Endothelial cell of umbilical vein (primary cell): Measurements from ENCODE around the gene NKX6-2.

Experiments
- EZH2 ChIP-seq: IDR thresholded peaks from 2 replicates; pipeline ENCODE4 v1.6.1; 2012; ENCODE audit warnings: borderline replicate concordance, low read depth, mild to moderate bottlenecking, moderate library complexity, low read length, inconsistent platforms; ENCODE audit not compliant: severe bottlenecking
- FOS ChIP-seq: IDR thresholded peaks from 2 replicates; pipeline ENCODE4 v1.6.1; 2011; ENCODE audit warnings: mild to moderate bottlenecking, low read length, moderate library complexity, borderline replicate concordance; ENCODE audit not compliant: insufficient read depth
- GATA2 ChIP-seq: IDR thresholded peaks from 2 replicates; pipeline ENCODE4 v1.7.0; 2011; ENCODE audit warnings: low read depth, mild to moderate bottlenecking, moderate library complexity, mixed read lengths, low read length; ENCODE audit not compliant: insufficient read length, insufficient read depth
- JUN ChIP-seq: IDR thresholded peaks from 2 replicates; pipeline ENCODE4 v1.6.1; 2011; ENCODE audit warnings: borderline replicate concordance, low read depth; ENCODE audit not compliant: insufficient read length, insufficient read depth
- MYC ChIP-seq: IDR thresholded peaks from one replicate; pipeline ENCODE4 v1.6.1; 2011; ENCODE audit warnings: mild to moderate bottlenecking, low read depth, low read length
- POLR2A ChIP-seq: IDR thresholded peaks from 2 replicates; pipeline ENCODE4 v1.6.1; 2012; ENCODE audit warnings: low read depth, mild to moderate bottlenecking, control low read depth, low read length
- POLR2AphosphoS5 ChIP-seq: IDR thresholded peaks from 2 replicates; pipeline ENCODE4 v1.6.1; 2012; ENCODE audit warnings: low read depth, mild to moderate bottlenecking, control low read depth, low read length, moderate library complexity; ENCODE audit not compliant: insufficient read depth
- TF ChIP-seq, protein P1 (sequence below), 2 donors: IDR thresholded peaks; 1 replicate in 1 of 2; 2 replicates in 1 of 2; pipeline ENCODE4 v1.5.1; 2011; ENCODE audit warnings: low read length in 2 of 2, mild to moderate bottlenecking in 2 of 2, moderate library complexity in 2 of 2, control low read depth in 1 of 2, inconsistent platforms in 1 of 2, low read depth in 1 of 2; ENCODE audit not compliant: insufficient read depth in 1 of 2; ENCODE audit errors: extremely low read depth in 1 of 2
- TF ChIP-seq, protein P2 (sequence below): IDR thresholded peaks from 2 replicates; pipeline ENCODE4 v1.6.1; 2011; ENCODE audit not compliant: insufficient read depth, insufficient read length

DNA sequence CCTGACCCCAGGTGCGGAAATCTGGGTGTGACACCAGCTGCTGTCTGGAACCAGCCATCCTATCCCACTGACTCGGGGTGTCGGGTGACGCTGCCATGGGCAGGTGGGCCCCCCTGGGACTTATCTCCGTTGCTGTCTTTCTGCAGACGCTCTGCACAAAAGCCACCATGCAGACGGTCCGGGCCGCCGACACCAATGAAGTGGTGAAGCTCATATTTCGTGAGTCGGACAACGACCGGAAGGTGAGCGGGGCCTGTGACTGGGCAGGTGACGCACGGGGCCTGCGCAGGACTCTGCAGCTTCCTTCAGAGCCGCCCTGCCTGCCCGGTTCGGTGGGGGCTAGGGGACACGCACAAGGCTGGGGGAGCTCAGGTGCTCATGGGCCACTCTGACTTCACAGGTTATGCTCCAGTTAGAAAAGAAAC lies 36.6 kb downstream of the NKX6-2 start:
- no peak for TF ChIP-seq JUN
- TF ChIP-seq, protein P1, sequence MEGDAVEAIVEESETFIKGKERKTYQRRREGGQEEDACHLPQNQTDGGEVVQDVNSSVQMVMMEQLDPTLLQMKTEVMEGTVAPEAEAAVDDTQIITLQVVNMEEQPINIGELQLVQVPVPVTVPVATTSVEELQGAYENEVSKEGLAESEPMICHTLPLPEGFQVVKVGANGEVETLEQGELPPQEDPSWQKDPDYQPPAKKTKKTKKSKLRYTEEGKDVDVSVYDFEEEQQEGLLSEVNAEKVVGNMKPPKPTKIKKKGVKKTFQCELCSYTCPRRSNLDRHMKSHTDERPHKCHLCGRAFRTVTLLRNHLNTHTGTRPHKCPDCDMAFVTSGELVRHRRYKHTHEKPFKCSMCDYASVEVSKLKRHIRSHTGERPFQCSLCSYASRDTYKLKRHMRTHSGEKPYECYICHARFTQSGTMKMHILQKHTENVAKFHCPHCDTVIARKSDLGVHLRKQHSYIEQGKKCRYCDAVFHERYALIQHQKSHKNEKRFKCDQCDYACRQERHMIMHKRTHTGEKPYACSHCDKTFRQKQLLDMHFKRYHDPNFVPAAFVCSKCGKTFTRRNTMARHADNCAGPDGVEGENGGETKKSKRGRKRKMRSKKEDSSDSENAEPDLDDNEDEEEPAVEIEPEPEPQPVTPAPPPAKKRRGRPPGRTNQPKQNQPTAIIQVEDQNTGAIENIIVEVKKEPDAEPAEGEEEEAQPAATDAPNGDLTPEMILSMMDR (IDR thresholded peaks at IDR 0.05; ENCODE audit: extremely low read depth in 1 of 2, insufficient read depth in 1 of 2, low read depth in 1 of 2, low read length in 2 of 2), result no peak
- no peak for TF ChIP-seq POLR2A
- no peak for TF ChIP-seq EZH2
- TF ChIP-seq, protein P2, sequence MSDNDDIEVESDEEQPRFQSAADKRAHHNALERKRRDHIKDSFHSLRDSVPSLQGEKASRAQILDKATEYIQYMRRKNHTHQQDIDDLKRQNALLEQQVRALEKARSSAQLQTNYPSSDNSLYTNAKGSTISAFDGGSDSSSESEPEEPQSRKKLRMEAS, result no peak
- no peak for TF ChIP-seq MYC
- no peak for TF ChIP-seq POLR2AphosphoS5
- TF ChIP-seq FOS, result no peak
- TF ChIP-seq GATA2, result no peak
